Activated CD4-positive, alpha-beta T cell treated with anti-CD3 and anti-CD28 coated beads, Interleukin-2, amount 50 U/mL, for 24 hours (primary cell): ENCODE data around the gene NUMA1.

Source experiments
- DNase-seq, 2 donors: peaks; one replicate each; pipeline ENCODE4 v3.0.0-alpha.2; 2020; ENCODE audit warnings: low read depth in 1 of 2, low spot score in 1 of 2

Gene NUMA1

DNA sequence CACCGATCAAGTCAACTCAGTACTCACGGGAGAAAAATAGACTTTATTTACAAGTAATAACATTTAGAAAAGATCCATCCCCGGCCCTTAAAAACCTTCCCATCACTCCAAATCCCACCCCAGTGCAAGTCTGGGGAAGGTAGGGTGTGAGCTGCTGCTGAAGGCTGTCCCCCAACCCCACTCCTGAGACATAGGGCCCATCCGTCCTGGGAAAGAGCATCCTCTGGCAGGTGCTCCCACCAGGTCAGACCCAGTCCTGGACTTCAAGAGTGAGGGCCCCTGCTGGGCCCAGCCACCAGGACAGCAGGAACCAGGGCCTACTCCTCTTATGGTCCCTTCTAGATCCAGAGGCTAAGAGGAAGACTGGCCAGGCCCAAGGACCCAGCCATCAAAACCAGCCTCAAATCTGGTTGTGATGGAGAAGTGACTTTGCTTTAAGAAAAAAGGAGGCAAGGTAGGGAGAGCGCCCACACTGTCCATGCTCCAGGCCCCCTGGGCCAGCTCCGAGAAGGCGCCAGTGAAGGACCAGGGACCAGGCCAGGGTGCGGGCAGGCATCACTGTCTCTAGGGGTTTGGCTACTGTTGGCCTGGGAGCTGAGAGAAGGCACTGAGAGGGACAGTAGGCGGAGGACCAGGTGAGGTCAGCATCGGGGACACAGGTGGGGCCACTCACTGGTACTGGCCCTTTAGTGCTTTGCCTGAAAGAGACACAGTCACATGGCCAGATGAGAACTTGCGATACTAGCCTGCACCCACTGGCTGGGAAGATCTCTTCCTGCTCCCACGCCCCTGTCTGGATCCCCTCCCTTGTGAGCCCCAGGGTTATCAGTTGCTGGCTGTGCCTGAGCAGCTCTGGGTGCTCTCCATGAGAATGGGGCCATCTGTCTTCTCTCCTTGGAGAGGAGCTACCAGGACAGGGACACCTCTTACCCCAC lies 77.2 kb downstream of the NUMA1 start:
- no peak for DNase-seq

DNA sequence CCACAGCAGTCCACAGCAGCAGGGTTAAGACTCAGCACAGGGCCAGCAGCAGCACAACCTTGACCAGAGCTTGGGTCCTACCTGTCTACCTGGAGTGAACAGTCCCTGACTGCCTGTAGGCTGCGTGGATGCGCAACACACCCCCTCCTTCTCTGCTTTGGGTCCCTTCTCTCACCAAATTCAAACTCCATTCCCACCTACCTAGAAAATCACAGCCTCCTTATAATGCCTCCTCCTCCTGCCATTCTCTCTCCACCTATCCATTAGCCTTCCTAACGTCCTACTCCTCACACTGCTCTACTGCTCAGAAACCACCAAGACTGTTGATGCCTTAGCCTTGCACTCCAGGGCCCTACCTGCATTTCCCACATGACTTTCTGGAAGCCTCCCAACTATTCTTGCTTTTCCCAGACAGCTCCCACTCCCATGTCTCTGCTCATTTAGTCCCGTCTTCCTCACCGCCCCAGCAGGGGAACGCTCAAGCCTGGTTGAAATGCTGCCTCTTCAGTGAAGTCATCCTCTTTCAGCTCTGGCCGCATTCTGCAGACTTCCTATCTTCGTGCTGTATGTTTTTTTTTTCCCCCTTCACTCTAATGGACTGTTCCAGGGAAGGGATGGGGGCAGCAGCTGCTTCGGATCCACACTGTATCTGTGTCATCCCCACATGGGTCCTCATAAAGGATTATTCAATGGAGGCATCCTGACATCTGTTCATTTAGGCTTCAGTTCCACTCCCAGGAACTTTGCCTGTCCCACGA lies 78.3 kb downstream of the NUMA1 start:
- DNase-seq = no peak

DNA sequence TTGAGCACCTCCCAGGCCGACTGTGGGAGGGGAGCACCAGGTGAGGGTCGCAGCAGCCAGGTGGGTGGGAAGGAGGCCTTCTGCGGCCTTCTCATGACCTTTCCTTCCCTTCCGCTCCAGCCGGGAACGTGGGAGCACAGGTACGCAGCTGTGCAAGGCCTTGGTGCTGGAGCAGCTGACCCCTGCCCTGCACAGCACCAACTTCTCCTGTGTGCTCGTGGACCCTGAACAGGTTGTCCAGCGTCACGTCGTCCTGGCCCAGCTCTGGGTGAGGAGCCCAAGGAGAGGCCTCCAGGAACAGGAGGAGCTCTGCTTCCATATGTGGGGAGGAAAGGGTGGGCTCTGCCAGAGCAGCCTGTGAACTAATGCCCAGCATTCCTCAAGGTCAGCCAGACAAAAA lies 79.1 kb downstream of the NUMA1 start:
- no peak for DNase-seq

DNA sequence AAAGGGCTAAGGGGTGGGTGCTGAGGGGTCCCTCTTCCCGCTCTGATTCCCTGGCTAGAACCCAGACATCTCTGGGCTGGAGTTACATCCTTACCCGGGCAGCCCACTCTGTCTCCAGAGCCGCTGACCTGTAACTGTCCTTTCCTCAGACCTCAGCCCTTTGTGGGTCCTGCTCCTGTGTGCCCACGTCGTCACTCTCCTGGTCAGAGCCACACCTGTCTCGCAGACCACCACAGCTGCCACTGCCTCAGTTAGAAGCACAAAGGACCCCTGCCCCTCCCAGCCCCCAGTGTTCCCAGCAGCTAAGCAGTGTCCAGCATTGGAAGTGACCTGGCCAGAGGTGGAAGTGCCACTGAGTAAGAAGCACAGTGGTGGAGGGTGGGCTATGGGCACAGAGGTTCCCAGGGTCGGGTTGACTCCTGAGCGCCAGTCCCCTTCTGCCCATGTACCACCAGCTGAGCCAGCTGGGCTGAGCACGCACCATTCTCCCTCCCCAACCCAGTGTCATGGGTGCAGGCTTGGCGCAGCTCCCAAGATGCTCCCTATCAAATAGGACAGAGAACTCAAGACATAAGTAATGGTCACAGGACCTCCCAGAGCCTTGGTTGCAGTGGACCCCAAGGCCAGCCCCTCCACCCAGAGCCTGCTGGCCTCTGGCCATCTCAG lies 80.0 kb downstream of the NUMA1 start:
- no peak for DNase-seq

DNA sequence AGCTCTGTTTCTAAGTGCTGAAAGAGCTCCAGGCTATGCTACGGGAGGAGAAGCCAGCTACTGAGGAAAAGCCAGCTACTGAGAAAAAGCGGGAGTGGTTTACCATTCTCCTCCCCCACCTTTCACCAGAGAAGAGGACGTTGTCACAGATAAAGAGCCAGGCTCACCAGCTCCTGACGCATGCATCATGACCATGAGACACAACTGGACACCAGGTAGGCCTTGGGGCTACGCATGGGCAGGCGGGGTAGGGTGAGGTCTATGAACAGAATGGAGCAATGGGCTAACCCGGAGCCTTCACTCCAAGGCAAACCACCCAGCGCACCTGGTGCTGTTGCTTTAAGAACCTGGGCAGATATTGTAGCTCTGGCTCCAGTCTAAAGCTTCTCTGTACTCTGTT lies 80.5 kb downstream of the NUMA1 start:
- DNase-seq = no peak

DNA sequence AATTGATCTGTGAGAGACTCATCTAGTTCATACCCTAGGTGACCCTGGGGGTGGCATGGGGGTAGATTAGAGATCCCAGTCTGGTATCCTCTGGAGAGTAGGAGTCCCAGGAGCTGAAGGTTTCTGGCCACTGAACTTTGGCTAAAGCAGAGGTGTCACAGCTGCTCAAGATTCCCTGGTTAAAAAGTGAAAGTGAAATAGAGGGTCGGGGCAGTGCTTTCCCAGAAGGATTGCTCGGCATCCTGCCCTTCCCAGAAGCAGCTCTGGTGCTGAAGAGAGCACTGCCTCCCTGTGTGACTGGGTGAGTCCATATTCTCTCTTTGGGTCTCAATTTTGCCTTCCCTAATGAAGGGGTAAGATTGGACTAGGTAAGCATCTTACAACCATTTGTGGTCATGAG lies 81.0 kb downstream of the NUMA1 start:
- no peak for DNase-seq

DNA sequence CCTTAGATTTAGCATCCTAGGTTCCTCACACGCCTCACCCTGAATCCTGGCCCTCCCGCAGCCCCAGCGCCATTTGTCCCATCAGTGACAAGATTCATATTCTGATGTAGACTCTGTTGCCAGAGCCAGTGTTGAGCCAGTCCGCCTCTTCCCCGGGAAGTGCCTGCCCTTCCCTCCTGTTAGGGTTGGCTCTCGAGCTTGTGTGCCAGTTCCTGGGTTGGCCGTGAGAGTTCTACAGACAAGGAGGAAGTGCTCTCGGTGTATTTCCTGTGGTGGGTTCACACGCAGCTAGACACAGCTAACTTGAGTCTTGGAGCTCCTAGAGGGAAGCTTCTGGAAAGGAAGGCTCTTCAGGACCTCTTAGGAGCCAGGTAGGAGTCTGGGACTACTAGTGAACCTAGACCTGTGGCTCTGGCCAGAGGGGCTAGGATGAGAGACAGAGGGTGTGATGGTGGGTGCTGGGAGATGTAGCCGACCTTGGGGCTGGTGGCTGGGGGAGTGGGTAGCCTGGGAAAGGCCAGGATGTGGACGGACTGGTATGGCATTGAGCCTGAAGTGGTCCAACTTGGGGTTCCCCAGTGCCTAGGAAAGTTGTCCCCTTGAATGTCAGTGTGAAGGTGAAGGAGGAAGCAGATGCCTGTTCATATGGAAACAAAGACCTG lies 81.6 kb downstream of the NUMA1 start, which contains the start of gene IL18BP:
Gene IL18BP (plus strand): TSS at position 261 of the 662 bp plus-strand sequence. CDS start 1,076 bp downstream, outside the sequence.
- DNase-seq = peak in 1 of 2 donors; percentile 10

DNA sequence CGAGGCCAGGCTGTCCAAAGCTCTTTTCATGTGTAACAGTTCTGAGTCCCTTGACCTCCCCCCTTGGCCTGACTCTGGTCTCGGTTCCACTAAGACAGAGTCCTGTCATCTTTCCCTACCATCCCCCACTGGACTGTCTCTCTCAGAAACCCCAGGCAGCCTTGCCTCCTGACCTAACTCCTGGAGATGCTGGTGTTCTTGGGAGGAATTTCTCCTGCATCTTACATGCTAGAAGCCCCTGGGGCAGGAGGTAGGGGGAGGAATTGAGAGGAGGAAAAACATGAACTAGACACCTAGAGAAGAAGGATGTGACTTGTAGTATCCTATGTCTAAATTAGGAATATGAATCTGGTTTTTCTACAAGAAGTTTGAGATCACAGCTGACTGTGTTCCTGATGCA lies 82.3 kb downstream of the NUMA1 start:
- no peak for DNase-seq

DNA sequence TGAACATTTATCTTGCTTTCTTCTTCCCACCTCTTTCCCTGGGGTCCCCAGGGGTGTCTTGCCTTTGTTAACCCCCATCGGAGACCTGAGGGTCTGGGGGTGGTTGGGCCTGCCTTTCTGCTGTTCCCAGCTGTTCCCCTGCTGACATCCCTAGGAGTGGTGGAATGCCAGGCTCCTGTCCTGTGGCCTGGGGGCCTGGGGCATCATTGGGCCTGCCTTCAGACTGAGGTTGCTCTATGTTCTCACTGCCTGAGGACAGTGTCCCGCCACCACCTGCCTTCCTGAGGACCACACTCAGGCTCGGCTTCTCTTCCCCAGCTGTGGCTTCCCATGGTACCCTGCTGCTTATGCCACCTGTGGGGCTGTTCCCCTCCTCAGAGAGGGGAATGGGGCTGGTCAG lies 82.7 kb downstream of the NUMA1 start:
- no peak for DNase-seq

DNA sequence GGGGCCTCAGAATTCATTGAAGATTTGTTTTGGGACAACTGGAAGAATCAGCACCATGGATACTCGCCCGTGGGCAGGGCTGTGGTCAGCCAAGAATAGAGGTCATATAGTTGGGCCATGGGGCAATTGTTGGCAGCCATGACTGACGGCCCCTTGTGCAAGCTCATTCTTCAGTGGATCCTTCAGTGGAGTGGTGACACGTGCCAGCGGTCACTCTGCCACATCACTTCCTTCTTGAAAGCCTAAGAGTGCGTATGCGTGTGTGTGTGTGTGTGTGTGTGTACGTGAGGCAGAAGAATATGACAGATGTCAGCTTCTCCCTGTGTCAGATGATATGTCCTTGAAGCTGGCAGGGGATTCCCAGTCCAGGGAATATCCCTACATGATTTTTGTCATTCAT lies 83.4 kb downstream of the NUMA1 start:
- no peak for DNase-seq

DNA sequence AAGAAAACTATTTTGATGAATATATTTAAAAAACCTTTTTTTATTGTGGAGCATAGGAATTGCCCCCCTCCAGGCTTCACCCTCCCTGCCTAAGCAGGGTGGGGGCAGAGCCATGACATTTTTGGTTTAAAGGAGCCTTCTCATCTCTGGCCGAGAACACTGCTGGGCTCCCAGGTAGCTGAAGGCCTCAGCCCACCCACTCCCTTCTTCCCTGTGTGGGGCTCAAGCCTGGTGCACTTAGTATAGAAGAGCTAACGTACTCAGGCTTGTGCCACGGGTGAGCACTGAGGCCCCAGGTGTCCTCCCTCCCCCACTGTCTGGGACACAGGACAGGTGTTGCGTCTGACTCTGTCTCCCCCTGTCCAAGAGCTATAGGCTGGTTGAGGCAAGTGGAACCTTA lies 83.8 kb downstream of the NUMA1 start:
- DNase-seq = no peak

DNA sequence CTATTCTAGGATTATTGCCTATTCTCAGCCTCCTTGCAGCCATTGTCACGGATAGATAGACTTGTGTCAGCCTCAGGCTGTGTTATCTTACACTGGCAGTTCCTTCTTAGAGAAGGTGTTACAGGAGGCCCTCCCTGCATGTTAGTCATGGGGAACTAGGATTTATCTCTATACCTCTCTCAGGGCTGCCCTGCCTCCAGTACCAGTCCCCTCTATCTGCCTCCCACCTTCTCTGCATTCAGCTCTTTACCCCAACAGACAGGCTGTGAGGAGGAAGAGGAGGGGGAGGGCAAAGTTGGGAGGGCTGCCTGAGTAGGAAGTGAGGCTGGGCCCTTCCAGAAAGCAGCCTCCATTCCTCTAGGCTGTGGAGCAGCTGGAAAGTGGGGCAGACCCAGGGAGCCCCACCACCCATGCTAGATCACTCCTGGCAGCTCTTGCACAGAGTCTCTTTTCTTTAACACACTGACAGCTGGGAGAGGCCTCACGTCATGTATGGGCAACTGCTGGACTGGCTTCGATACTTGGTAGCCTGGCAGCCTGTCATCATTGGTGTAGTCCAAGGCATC lies 84.5 kb downstream of the NUMA1 start:
- no peak for DNase-seq

DNA sequence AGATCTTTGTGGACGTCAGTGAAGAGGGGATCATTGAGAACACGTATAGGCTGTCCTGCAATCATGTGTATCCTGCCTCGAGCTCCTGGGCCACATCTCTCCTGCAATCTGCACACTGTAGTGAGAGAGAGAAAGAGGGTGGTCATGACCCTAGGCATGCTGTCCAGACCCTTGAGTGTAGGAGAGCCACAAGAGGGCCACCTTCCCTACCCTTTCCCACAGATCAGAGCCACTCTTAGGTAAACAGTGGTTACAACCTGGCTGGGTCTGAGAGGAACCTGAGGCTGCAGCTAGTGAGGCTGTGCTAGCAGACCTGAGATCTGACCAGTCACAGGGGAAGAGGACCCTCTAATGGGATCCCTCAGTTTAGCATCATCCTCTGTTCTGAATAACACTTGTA lies 85.6 kb downstream of the NUMA1 start:
- no peak for DNase-seq

DNA sequence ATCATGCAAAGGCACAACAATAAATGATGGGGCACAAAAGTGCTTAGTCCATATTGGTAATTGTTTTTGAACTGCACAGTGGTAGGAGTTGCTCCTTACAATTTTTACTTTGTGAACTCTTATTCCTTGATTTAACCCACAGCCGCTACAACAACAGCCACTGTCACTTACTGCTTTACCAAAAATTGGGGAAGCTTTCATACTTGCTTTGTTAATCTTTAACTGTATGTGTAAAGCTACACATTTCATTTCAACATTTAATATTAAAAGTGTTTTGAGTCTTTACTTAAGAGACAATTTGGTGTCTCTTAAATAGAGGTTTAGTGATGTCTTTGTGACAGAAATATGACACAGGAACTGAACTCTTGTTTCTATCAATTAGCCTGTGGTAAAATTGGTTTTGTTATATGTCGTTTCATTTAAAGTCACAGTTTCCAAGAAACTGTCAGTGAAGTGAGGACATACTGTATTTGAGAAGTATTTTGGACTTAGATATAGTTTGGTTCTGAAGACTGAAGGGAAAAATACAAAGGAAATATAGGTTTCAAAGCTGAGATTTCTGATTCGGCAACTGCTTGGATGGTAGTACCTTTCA lies 88.1 kb downstream of the NUMA1 start:
- DNase-seq = no peak

DNA sequence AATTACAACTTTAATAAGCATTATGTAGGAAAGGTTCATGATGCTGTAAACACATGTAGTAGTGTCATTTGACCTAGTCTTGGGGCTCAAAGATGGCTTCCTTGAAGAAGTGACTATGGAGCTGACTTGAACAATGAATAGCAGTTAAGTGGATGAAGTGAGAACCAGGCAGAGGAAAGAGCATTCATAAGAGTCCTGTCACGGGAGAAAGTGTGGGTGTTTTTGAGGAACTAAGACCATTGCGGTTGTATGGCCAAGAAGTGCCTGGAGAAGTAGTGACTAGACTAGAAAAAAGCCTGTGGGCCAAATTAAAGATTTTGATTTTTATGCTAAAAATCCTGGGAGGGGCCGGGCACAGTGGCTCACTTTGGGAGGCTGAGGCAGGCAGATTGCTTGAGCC lies 88.8 kb downstream of the NUMA1 start:
- DNase-seq = no peak

DNA sequence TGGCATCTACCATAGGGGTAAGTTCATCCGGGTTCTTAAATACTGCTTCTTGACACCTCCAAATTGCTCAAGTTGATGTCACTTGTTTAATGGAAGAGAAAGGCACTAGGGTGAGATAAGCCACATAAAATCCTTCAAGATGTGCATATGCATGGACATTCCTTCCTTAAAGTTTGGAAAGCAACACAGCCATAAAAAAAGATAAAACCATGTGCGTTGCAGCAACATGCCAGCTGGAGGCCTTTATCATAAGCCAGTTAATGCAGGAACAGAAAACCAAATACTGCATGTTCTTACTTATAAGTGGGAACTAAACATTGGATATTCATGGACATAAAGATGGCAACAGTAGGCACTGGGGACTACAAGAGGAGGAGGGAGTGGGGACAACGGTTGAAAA lies 89.6 kb downstream of the NUMA1 start:
- DNase-seq = no peak

DNA sequence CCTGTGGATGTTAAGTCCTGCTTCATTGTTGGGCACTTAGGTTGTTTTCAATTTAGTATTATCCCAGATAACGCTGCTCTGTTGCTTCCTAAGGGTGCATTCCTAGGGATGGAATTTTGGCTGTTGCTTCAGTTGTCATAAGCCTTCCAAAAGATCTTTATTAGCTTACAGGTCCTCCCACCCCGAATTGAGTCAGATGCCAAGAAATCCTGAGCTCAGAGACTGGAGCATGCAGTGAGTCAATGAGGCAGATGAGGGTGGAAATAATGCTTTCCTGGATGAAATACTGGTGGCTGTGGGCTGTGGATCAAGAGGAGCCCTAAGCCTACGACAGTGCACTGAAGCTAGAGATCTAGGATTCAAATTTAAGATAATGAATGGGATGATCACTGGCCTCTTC lies 92.3 kb downstream of the NUMA1 start:
- no peak for DNase-seq

DNA sequence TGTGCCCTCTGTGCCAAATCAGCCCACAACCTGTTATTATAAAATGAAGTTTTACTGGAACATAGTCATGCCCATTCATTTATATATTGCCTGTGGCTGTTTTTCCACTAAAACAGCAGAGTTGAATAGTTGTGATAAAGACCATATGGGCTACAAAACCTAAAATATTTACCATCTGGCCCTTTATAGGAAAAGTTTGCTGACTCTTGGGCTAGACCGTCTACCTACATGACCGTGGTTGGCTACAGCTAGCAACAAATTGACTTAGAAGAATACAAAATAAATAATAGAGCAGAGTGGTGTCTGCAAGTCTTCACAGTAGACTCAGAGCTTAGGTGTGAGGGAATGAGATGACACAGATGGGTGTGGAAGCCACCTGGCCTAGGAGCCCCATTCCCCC lies 92.8 kb downstream of the NUMA1 start:
- DNase-seq = no peak

DNA sequence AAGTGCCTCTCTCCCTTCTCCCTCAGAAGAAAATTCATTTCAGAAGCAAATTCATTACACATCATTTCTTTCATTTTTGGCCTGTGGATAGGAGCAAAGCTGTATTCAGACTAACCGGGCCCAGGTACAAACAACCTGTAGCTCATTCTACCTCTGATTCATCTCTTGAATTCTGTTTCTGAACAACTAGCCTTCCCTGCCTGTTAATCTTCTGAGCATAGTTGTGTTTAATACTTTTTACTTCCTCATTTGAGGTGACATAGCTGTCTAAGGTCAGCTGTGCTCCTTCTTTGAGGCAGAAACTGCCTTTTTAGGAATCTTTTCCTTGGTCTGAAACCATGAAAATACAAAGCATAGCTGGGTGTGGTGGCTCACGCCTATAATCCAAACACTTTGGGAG lies 94.2 kb downstream of the NUMA1 start:
- DNase-seq = no peak

DNA sequence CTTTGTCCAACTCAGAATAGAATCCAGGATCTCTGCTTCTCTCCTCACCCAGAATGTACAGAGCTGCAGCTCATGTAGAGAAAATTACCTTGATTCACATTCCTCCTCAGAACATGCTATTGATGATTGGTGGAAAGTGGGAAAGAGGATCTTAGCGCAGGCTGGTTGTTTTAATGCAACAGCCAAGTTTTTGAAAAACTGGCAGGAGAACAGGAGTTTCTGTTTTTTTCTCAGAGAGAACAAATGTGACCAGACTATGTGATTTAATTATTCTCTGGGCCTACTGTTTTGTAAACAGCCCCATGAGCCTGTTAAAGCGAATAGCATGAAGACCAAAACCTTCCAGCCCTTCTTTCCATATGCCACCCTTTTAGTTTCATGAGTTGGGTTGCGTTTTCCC lies 100.7 kb downstream of the NUMA1 start:
- DNase-seq = no peak

DNA sequence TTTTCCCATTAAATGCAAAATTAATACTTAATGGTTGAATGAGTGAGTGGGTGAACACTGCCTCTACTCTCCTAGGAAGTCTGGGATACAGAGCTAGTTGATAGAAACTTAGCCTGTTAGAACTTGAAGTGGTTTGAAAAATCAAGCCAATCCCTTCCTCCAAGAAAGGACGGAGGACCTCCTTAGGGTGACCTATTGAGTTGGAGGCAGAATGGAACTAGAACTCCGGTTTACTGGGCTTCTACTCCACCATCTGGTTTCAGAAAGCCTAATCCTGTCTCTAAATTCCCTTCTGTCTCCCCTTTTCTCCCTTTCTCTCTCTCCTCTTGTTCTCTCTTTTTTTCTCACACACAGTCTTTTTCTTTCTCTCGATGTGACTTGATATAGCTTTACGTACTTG lies 101.2 kb downstream of the NUMA1 start:
- DNase-seq = no peak
